Activated CD4-positive, alpha-beta T cell treated with anti-CD3 and anti-CD28 coated beads, Interleukin-2, amount 10 ng/mL, durations not matched to agents 7 days and 5 days (primary cell): ENCODE results near the gene LIME1. TPM values are rescaled to one million over a fixed set of nuclear protein-coding genes. Genes with fewer than 3 reads are reported as not detected.

Source experiments
- CTCF ChIA-PET: fragments of 350-600 bp; sonication (Branson Sonifier 250); formaldehyde crosslinking; loops from one replicate; lab custom pipeline; 2021; ENCODE audit warnings: antibody characterized with exemption; lab: Charles Lee
- POLR2A ChIA-PET: fragments of 350-600 bp; sonication (Branson Sonifier 250); formaldehyde crosslinking; loops from one replicate; lab custom pipeline; 2021; ENCODE audit warnings: antibody characterized with exemption; lab: Charles Lee
- DNase-seq: peaks from one replicate; pipeline ENCODE4 v3.0.0-alpha.2; 2020
- H3K27ac Mint-ChIP-seq: one replicate; pipeline ENCODE4 v1.8.0; 2021; ENCODE audit warnings: mild to moderate bottlenecking, moderate library complexity, mixed read lengths
- H3K27me3 Mint-ChIP-seq: one replicate; pipeline ENCODE4 v1.8.0; 2021; ENCODE audit warnings: mixed read lengths
- H3K36me3 Mint-ChIP-seq: one replicate; pipeline ENCODE4 v1.8.0; 2021; ENCODE audit warnings: low read depth, mixed read lengths
- H3K4me1 Mint-ChIP-seq: one replicate; pipeline ENCODE4 v1.8.0; 2021; ENCODE audit warnings: mixed read lengths
- H3K4me3 Mint-ChIP-seq: one replicate; pipeline ENCODE4 v1.8.0; 2021; ENCODE audit warnings: mild to moderate bottlenecking, moderate library complexity, mixed read lengths
- H3K9me3 Mint-ChIP-seq: one replicate; pipeline ENCODE4 v1.8.0; 2021; ENCODE audit warnings: mixed read lengths
- total RNA-seq, 2 experiments: library from RNA; stranded (reverse); gene quantifications; one replicate each; pipeline ENCODE4 v1.2.3, GENCODE V29; 2021

LIME1 gene
- total RNA-seq, 2 experiments from 2014 or later, result 253 to 302 TPM

DNA sequence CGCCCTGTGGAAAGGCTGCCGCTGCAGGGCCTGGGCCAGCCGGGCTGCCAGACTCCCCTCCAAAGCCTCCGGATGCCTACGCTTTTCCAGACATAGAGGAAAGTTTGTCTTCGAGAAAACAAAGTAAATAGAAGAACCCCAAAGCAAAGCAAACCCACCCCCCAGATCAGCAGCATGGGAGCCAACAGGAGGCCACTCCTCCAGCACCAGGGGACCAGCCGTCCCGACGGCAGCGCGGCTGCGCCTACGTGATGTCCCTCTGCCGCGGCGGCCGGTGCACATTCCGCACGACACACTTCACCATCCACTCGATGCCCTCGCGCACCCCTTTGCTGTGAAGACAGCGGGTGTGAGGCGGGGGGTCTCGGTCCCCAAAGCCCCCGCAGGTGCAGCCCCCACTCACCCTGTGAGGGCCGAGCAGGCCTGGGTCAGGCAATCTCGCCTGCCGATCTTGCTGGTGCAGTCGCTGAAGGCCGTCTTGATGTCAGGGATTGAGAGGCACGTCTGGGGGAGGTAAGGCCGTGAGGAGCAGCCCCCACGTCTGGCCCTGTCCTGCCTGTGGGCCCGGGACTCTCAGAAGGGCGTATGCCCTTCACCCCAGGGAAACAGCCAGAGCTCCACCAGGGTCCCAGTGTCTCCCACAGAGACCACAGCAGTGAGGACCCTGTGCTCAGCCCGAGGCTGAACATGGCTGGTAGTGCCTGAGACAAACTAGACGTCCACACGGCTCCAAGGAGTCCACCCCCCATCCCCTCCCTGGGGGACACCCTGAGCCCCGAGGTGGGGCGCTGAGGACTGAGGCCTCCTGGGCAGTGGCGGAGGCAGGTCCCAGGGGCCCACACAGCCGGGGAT lies 36.0 kb upstream of the LIME1 start:
- no peaks in the 10 kb centered on the region for H3K27me3 Mint-ChIP-seq
- ChIA-PET CTCF (no interaction called here), POLR2A (no interaction called here)
- no peak overlapping the region for H3K4me3 Mint-ChIP-seq
- peaks cover 8% of the 10 kb centered on the region for H3K36me3 Mint-ChIP-seq
- no peak overlapping the region for H3K27ac Mint-ChIP-seq
- H3K9me3 Mint-ChIP-seq, result no peaks in the 10 kb centered on the region
- no peak for DNase-seq
- peaks cover 11% of the 10 kb centered on the region for H3K4me1 Mint-ChIP-seq

DNA sequence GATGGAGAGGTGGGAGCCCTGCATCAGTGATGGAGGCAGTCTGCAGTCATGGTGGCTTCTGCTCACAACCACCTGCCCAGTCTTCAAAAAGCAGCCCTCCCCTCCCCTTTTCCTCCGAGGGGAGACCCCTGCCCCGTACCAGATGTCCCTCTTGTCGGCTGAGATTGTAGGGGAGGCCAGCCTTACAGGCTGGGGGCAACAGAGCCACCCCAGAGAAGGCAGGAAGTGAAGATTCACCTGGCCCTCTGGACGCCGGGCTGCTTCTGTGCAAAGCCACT lies 35.5 kb upstream of the LIME1 start:
- H3K36me3 Mint-ChIP-seq, result peaks cover 13% of the 10 kb centered on the region
- DNase-seq, result no peak
- CTCF ChIA-PET, result no interaction called here
- H3K27me3 Mint-ChIP-seq, result no peaks in the 10 kb centered on the region
- H3K27ac Mint-ChIP-seq, result no peak overlapping the region
- H3K9me3 Mint-ChIP-seq, result no peaks in the 10 kb centered on the region
- POLR2A ChIA-PET, result no interaction called here
- no peak overlapping the region for H3K4me3 Mint-ChIP-seq
- H3K4me1 Mint-ChIP-seq, result peaks cover 16% of the 10 kb centered on the region

DNA sequence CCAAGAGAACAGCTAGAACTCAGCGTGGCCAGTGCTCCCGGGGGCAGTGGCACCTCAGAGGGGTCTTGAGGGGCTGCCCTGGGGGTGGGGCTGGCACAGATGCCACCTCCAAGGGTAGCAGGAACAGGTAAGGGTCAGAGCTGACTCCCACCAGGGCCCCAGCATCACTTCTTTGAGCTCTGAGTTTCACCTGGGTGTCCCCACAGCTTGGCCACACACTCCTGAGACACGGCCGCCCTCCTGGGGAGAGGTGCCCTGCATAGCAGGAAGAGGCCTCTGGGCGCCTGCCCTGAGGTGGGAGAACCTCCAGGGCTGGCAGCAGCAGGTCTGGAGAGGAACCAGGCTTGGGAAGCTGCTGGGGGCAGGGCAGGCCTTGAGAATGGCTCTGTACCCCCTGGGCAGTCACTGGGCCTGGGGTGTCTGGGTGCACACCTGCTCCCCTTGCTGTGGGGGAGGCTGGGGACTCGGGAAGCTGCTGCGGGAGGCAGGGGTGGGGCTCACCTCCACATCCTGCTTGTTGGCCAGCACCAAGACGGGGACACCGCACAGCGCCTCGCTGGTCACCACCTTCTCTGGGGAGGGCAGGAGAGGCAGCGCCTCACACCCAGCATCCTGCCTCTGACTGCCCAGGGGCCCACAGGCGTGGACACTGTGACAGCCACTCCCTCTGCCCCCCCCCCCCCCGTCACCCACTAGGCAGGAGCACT lies 35.0 kb upstream of the LIME1 start:
- peaks cover 17% of the 10 kb centered on the region for H3K36me3 Mint-ChIP-seq
- DNase-seq, result no peak
- POLR2A ChIA-PET, result no interaction called here
- H3K4me1 Mint-ChIP-seq, result peaks cover 18% of the 10 kb centered on the region
- H3K27me3 Mint-ChIP-seq, result no peaks in the 10 kb centered on the region
- CTCF ChIA-PET, result interaction anchor here (0.6 kb wide), 2 partner anchors 63 to 164 kb away, joined by 3 to 4 read pairs; partner anchors contain the start of gene PTK6
- H3K4me3 Mint-ChIP-seq, result no peak overlapping the region
- H3K27ac Mint-ChIP-seq, result no peak overlapping the region
- H3K9me3 Mint-ChIP-seq, result no peaks in the 10 kb centered on the region

DNA sequence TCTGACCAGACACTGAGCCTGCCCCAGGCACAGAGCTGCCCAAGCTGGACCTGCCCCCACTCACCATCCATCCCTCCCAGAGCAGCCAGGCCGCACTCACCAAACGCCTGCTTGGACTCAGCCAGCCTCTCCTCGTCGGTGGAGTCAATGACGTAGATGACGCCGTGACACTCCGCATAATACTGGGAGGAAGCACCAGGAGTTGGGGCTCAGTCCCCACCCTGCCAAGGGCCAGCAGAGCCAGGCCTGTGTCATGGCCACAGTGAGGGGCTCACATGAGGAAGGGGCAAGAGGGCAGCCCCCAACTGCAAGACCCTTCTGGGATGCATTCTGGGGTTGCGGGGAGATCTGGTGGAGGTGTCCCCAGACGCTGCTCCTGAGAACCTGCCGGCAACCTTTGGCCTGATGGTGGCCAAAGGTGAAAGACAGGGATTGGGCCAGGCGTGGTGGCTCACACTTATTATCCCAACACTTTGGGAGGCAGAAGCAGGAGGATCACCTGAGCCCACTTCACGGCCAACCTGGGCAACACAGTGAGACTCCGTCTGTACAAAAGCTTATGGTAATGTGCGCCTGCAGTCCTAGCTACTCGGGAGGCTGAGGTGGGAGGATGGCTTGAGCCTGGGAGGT lies 34.3 kb upstream of the LIME1 start:
- CTCF ChIA-PET, result interaction anchor here (0.6 to 1.3 kb wide), 3 partner anchors 62 to 165 kb away, joined by 3 to 4 read pairs (median 3); partner anchors contain the start of gene PTK6
- H3K4me1 Mint-ChIP-seq, result peaks cover 22% of the 10 kb centered on the region

DNA sequence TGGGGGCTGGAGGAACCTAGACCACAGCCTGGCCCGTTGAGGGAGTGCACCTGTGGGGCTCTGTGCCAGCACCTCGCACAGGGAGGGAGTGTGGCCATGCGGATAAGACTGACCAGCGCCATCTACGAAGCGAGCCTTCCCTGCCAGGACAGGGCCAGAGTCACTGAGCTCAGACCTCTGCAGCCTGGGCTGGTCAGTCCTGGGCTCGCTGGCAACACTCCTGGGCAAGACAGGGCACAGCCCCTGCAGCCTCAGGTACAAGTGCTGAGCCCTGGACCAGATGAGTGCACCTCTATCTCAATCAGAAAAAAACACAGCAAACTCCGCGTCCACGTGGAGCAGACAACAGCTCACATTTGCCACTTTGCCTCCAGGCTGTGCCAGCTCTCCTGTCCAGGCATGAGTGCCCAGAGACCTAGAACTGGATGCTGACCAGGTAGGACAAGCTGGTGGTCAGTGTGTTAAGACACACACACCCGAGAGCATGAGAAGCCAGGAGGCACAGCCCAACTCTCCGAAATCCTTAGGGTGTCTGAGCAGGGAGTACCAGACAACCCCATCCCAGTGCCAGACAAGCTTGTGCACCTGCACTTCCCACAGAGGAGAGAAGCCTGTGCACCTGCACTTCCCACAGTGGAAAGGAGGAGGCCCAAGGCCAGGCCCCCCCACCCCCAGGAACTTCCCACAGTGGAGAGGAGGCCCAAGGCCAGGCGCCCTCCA lies 33.6 kb upstream of the LIME1 start:
- ChIA-PET CTCF (interaction anchor here (1.3 kb wide), 1 partner anchor 81 kb away, joined by 3 read pairs; no protein-coding TSS in a partner anchor), POLR2A (no interaction called here)
- DNase-seq, result no peak
- Mint-ChIP-seq H3K36me3 (peaks cover 23% of the 10 kb centered on the region), H3K27me3 (no peaks in the 10 kb centered on the region), H3K27ac (no peak overlapping the region), H3K4me1 (peaks cover 19% of the 10 kb centered on the region), H3K4me3 (no peak overlapping the region), H3K9me3 (no peaks in the 10 kb centered on the region)

More for the DNA sequence above, 34.3 kb upstream of the LIME1 start:
- Mint-ChIP-seq H3K27me3 (no peaks in the 10 kb centered on the region), H3K4me3 (no peak overlapping the region), H3K27ac (no peak overlapping the region), H3K9me3 (no peaks in the 10 kb centered on the region), H3K36me3 (peaks cover 23% of the 10 kb centered on the region)
- DNase-seq, result no peak
- POLR2A ChIA-PET, result no interaction called here

DNA sequence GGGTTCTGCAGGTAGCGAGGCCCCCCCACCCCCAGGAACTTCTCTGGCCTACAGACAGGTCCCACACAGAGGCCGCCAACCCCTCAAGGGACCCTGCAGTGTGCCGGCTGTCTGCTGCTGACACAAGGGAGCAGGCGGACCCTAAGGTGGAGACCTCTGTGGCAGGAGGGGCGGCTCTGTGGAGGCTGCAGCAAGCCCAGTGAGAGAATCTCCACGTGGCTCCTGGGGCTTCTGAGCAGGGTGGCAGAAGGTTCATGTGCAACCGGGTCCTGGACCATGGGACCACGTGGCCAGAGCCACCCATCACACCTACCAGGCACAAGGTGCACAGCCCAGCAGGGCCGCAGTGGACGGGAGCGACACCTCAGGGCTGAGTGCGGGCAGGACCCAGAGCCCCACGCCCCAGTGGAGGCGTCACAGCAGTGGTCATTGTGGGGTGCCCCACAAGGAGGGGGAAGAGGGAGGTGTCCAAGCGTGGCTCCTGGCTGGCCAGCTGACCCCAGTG lies 32.9 kb upstream of the LIME1 start:
- Mint-ChIP-seq H3K27me3 (no peaks in the 10 kb centered on the region), H3K36me3 (peaks cover 26% of the 10 kb centered on the region), H3K4me3 (no peak overlapping the region), H3K9me3 (no peaks in the 10 kb centered on the region), H3K27ac (no peak overlapping the region), H3K4me1 (peaks cover 21% of the 10 kb centered on the region)
- CTCF ChIA-PET, result interaction anchor here (1.3 kb wide), 1 partner anchor 81 kb away, joined by 3 read pairs; no protein-coding TSS in a partner anchor
- DNase-seq, result no peak
- POLR2A ChIA-PET, result interaction anchor here (0.6 kb wide), 1 partner anchor 25 kb away, joined by 5 read pairs; no protein-coding TSS in a partner anchor

DNA sequence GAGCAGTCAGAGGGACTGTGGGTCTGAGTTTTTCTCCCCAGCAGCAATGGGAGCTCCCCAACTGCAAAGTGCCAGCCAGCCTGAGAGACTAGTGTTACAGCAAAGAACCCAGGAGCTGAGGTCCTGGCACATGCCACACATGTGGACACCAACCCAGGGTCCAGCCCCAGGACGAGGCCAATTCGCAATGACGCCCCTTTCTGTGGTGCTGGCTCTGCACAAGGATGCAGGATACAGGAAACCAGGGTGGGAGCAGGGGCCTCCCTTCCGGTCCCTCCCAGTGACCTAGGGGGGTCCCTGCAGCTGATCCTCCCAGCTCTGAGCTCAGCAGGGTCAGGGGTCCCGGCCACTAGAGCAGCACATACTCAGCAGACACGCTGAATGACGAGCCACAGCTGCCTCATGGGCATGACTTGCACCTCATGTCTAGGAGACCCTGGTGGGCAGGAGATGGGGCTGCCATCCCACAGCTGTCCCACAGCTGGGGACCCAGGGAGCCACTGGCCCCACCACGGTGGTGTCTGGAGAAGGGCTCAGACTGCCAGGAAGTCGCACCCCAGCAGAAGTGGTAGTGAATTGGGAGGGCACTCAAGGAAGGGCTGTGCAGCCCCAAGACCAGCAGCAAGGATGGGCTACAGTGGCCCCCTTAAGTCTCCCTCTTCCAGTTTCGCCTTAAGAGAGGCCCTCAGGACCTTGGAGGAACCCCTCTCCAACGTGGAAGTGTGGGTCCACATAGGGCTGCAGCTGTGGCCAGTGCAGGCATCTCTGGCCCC lies 32.3 kb upstream of the LIME1 start:
- DNase-seq, result no peak
- no peaks in the 10 kb centered on the region for H3K27me3 Mint-ChIP-seq
- ChIA-PET POLR2A (interaction anchor here (0.6 kb wide), 1 partner anchor 24 kb away, joined by 5 read pairs; no protein-coding TSS in a partner anchor), CTCF (no interaction called here)
- peaks cover 32% of the 10 kb centered on the region for H3K36me3 Mint-ChIP-seq
- no peak overlapping the region for H3K27ac Mint-ChIP-seq
- H3K4me3 Mint-ChIP-seq, result no peak overlapping the region
- H3K9me3 Mint-ChIP-seq, result no peaks in the 10 kb centered on the region
- H3K4me1 Mint-ChIP-seq, result peaks cover 27% of the 10 kb centered on the region

DNA sequence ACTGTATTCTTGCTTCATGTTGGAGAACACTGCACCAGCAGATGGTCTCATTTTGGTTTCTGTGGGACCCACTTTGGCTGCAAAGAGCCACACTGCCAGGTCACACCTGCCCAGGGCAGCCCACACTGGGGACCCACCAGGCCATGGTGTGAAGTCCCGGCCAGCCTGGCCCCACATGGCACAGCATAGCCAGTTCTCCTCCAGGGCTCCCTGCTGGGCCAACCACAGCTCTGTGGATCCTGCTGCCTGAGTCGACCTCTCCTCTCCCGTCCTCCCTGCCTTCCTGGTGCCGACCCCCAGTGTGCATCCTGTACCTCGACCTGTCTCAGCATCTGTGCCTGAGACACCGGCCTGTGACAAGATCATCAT lies 31.7 kb upstream of the LIME1 start:
- H3K27ac Mint-ChIP-seq, result no peak overlapping the region
- peaks cover 37% of the 10 kb centered on the region for H3K36me3 Mint-ChIP-seq
- H3K4me1 Mint-ChIP-seq, result peaks cover 30% of the 10 kb centered on the region
- H3K9me3 Mint-ChIP-seq, result no peaks in the 10 kb centered on the region
- no peak overlapping the region for H3K4me3 Mint-ChIP-seq
- no peaks in the 10 kb centered on the region for H3K27me3 Mint-ChIP-seq
- CTCF ChIA-PET, result no interaction called here
- POLR2A ChIA-PET, result no interaction called here
- no peak for DNase-seq

DNA sequence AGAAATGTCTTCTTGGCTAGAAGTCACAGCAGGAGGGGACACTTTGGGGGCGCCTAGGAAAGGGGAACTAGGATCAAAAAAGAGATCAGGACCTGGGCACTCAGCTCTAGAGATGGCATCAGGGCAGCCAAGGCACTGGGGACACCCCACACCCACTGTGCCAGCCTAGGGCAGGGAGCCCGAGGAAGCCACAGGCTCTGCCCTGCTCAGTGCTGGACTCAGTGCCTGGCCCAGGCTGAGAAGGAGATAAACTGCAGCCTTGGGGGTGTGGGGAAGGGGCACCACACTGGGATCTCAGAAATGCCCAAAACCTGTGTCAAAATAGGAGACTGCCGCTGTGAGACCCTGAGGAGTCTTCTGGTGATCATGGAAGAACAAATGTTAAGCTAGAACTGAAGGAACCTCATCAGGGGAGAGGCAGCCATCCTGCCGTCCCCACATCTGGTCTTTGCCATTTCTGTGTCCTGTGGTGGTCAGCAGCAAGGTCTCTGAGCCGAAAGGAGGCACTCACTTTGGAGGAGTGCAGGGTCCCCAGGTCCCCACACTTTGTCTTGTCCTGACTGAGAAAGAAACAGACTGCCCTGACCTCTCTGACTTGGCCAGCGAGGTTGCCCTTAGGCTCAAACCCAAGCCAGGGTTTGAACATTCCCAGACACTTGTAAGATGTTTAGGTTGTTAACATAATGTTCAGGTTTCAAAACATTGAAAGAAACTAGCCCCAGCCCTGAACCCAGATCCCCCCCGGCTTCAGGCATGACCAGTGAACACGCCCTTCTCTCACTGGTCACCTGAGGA lies 31.0 kb upstream of the LIME1 start:
- peak overlapping the region; percentile 16 for H3K4me3 Mint-ChIP-seq
- no peak overlapping the region for H3K27ac Mint-ChIP-seq
- ChIA-PET POLR2A (no interaction called here), CTCF (interaction anchor here (2.6 to 3.4 kb wide), 2 partner anchors 8 to 160 kb away, joined by 15 to 20 read pairs; partner anchors contain the start of gene TPD52L2)
- peaks cover 41% of the 10 kb centered on the region for H3K36me3 Mint-ChIP-seq
- peaks cover 36% of the 10 kb centered on the region for H3K4me1 Mint-ChIP-seq
- H3K27me3 Mint-ChIP-seq, result no peaks in the 10 kb centered on the region
- no peaks in the 10 kb centered on the region for H3K9me3 Mint-ChIP-seq
- DNase-seq, result no peak

GRCh38 chr20:63706027-63706695 lies 30.3 kb upstream of the LIME1 start:
- Mint-ChIP-seq H3K4me3 (peak overlapping the region; percentile 89), H3K36me3 (peaks cover 49% of the 10 kb centered on the region), H3K4me1 (peaks cover 43% of the 10 kb centered on the region), H3K27me3 (no peaks in the 10 kb centered on the region), H3K9me3 (no peaks in the 10 kb centered on the region), H3K27ac (peak overlapping the region; percentile 87)
- DNase-seq, result no peak
- ChIA-PET POLR2A (interaction anchor here (0.5 kb wide), 1 partner anchor 134 kb away, joined by 4 read pairs; no protein-coding TSS in a partner anchor), CTCF (interaction anchor here (0.6 to 3.4 kb wide), 5 partner anchors 8 to 159 kb away, joined by 3 to 20 read pairs (median 5); partner anchors contain the start of gene TPD52L2)
